ENCODE measurements around the gene SAP130. TPM values are rescaled to one million over a fixed set of nuclear protein-coding genes. Genes with fewer than 3 reads are reported as not detected.

Gene SAP130
- total and polyA plus RNA-seq, 2 of the 8 experiments (the other 6 are each of a cell fraction or from before 2014, with no cell fraction given), result 51.4 to 54.3 TPM

- Histone ChIP-seq H2AK5ac (ENCODE audit: low read depth, low read length) (no peak overlapping the region), H3K9me3 (ENCODE audit: insufficient read depth in 2 of 2, low read depth in 1 of 2, low read length in 1 of 2) (no peaks in the 10 kb centered on the region), H2BK5ac (ENCODE audit: low read depth, low read length) (no peak overlapping the region), H2BK12ac (ENCODE audit: low read depth, low read length) (no peak overlapping the region), H3K4me3 (ENCODE audit: extremely low read depth in 1 of 4, insufficient read depth in 2 of 4, low read depth in 3 of 4, low read length in 4 of 4) (no peak overlapping the region), H3K23me2 (ENCODE audit: low read depth, low read length) (no peaks in the 10 kb centered on the region), H3K27ac (ENCODE audit: low read depth, low read length) (no peak overlapping the region), H4K8ac (ENCODE audit: extremely low read depth, insufficient read depth, low read length) (no peak overlapping the region), H3K14ac (ENCODE audit: insufficient read length) (no peak overlapping the region), H2AFZ (ENCODE audit: low read length) (no peak overlapping the region), H3K18ac (ENCODE audit: extremely low read depth, low read length) (no peak overlapping the region), H2BK15ac (ENCODE audit: low read length) (no peak overlapping the region), H3K4me1 (replicated peaks in 1 of 4; ENCODE audit: control insufficient read depth in 3 of 4, insufficient read depth in 4 of 4, low read length in 3 of 4) (no peaks in the 10 kb centered on the region), H3K4ac (replicated peaks; ENCODE audit: insufficient read length, low read depth, low read length) (no peak overlapping the region), H2BK20ac (ENCODE audit: low read length) (no peak overlapping the region), H4K5ac (ENCODE audit: insufficient read length, low read depth, low read length) (no peak overlapping the region), H3K79me1 (ENCODE audit: low read depth, low read length) (no peaks in the 10 kb centered on the region), H3K4me2 (ENCODE audit: insufficient read depth in 1 of 2, low read depth in 2 of 2, low read length in 2 of 2) (no peak overlapping the region), H3K36me3 (ENCODE audit: control insufficient read depth in 2 of 4, insufficient read depth in 4 of 4, low read length in 3 of 4) (peaks cover 2 to 35% (median 21%) of the 10 kb centered on the region in 4 experiments; a peak in 7 of 8 replicates), H2BK120ac (replicated peaks; ENCODE audit: low read depth, low read length) (no peak overlapping the region), H3K23ac (ENCODE audit: insufficient read length) (no peak overlapping the region), H3K56ac (replicated peaks; ENCODE audit: insufficient read length, low read depth, low read length) (no peak overlapping the region), H3K79me2 (ENCODE audit: control insufficient read depth in 1 of 2, insufficient read depth in 2 of 2, low read length in 2 of 2) (no peaks in the 10 kb centered on the region), H4K91ac (replicated peaks; ENCODE audit: insufficient read length, low read length) (no peak overlapping the region), H3K27me3 (replicated peaks in 1 of 4; ENCODE audit: control insufficient read depth in 3 of 4, extremely low read depth in 1 of 4, insufficient read depth in 3 of 4, low read length in 3 of 4) (no peaks in the 10 kb centered on the region), H3K9ac (replicated peaks in 1 of 4; ENCODE audit: extremely low read depth in 1 of 4, low read depth in 3 of 4, low read length in 3 of 4) (no peak overlapping the region), H4K20me1 (replicated peaks in 1 of 2; ENCODE audit: control insufficient read depth in 1 of 2, insufficient read depth in 2 of 2, low read length in 2 of 2) (no peaks in the 10 kb centered on the region)
- POLR2A ChIA-PET (ENCODE audit: partially characterized antibody), result interaction anchor here (0.9 kb wide), 1 partner anchor 67 kb away, joined by 3 read pairs; no protein-coding TSS in a partner anchor
- DNase-seq (ENCODE audit: low read depth in 1 of 2, low spot score in 2 of 2), result no peak
- CTCF ChIA-PET (ENCODE audit: partially characterized antibody), result interaction anchor here (0.7 kb wide), 1 partner anchor 102 kb away, joined by 3 read pairs; no protein-coding TSS in a partner anchor
- no peak for FAIRE-seq
- WGBS, 2 experiments (ENCODE audit: extremely low coverage in 1 of 2, insufficient coverage in 1 of 2, insufficient read length in 1 of 2, insufficient replicate concordance in 2 of 2, low coverage in 1 of 2, low lambda C conversion rate in 2 of 2, missing lambda C conversion rate in 1 of 2), result 91% methylated on average over 5 of the region's 5 CpGs; no CpG with 5 or more reads in 1 of the 2 experiments
- TF ChIP-seq RFX5 (IDR thresholded peaks at IDR 0.05; ENCODE audit: borderline replicate concordance, low read depth, low read length) (no peak), BRCA1 (IDR thresholded peaks at IDR 0.05; ENCODE audit: low read depth, low read length) (no peak), SIX5 (IDR thresholded peaks at IDR 0.05; ENCODE audit: low read depth, low read length) (no peak), GABPA (IDR thresholded peaks at IDR 0.05; ENCODE audit: borderline replicate concordance, insufficient read depth, low read length) (no peak), RNF2 (IDR thresholded peaks at IDR 0.05; ENCODE audit: borderline replicate concordance, low read depth, low read length, missing control alignments, poor library complexity, severe bottlenecking) (no peak), CBX5 (IDR thresholded peaks at IDR 0.05; ENCODE audit: low read depth, low read length) (no peak), BACH1 (IDR thresholded peaks at IDR 0.05; ENCODE audit: low read length) (no peak), YY1 (IDR thresholded peaks at IDR 0.05; ENCODE audit: low read depth, low read length) (no peak), CHD1 (IDR thresholded peaks at IDR 0.05; ENCODE audit: low read depth, low read length) (no peak), NRF1 (IDR thresholded peaks at IDR 0.05; ENCODE audit: low read depth, low read length) (no peak), SRF (IDR thresholded peaks at IDR 0.05; ENCODE audit: low read depth, low read length) (no peak), CTBP2 (IDR thresholded peaks at IDR 0.05; ENCODE audit: borderline replicate concordance, insufficient read depth, insufficient read length, low read length) (no peak), TCF12 (IDR thresholded peaks at IDR 0.05; ENCODE audit: low read depth, low read length) (no peak)
- TF ChIP-seq, protein P1, sequence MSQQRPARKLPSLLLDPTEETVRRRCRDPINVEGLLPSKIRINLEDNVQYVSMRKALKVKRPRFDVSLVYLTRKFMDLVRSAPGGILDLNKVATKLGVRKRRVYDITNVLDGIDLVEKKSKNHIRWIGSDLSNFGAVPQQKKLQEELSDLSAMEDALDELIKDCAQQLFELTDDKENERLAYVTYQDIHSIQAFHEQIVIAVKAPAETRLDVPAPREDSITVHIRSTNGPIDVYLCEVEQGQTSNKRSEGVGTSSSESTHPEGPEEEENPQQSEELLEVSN (IDR thresholded peaks at IDR 0.05), result no peak
These were observed 66.1 kb downstream of the SAP130 start for GRCh38 chr2:127961729-127962128.

Data from H1 (cell line).